Endodermal cell (in vitro differentiated cells): ENCODE data around the gene SORCS2. TPM values are rescaled to one million over a fixed set of nuclear protein-coding genes. Genes with fewer than 3 reads are reported as not detected.

Source experiments
- DNase-seq: peaks from one replicate; pipeline ENCODE4 v3.0.0-alpha.2; 2017
- H3K27ac ChIP-seq: 2 replicates; pipeline ENCODE4 v1.5.1; 2013; ENCODE audit warnings: mild to moderate bottlenecking, low read depth, low read length, moderate library complexity
- H3K27me3 ChIP-seq: 2 replicates; pipeline ENCODE4 v1.6.1; 2013; ENCODE audit warnings: mild to moderate bottlenecking, low read length, moderate library complexity; ENCODE audit not compliant: insufficient read depth, control insufficient read depth, poor library complexity, severe bottlenecking
- H3K36me3 ChIP-seq: 2 replicates; pipeline ENCODE4 v1.7.0; 2013; ENCODE audit warnings: mild to moderate bottlenecking, low read length, moderate library complexity; ENCODE audit not compliant: control insufficient read depth, insufficient read depth
- H3K4me1 ChIP-seq: one replicate; pipeline ENCODE4 v1.7.0; 2013; ENCODE audit warnings: low read length; ENCODE audit not compliant: control insufficient read depth, insufficient read depth
- H3K4me3 ChIP-seq: 2 replicates; pipeline ENCODE4 v1.5.1; 2013; ENCODE audit warnings: mild to moderate bottlenecking, low read length, moderate library complexity
- H3K9ac ChIP-seq: 2 replicates; pipeline ENCODE4 v1.6.1; 2013; ENCODE audit warnings: mild to moderate bottlenecking, low read length, moderate library complexity; ENCODE audit not compliant: poor library complexity, severe bottlenecking; ENCODE audit errors: extremely low read depth
- H3K9me3 ChIP-seq: 2 replicates; pipeline ENCODE4 v1.6.1; 2013; ENCODE audit warnings: mild to moderate bottlenecking, low read length, moderate library complexity; ENCODE audit not compliant: control insufficient read depth
- H3K27ac Mint-ChIP-seq: 2 replicates; pipeline ENCODE4 v1.8.0; 2020; ENCODE audit warnings: mixed read lengths
- H3K27me3 Mint-ChIP-seq: 2 replicates; pipeline ENCODE4 v1.8.0; 2021; ENCODE audit warnings: mild to moderate bottlenecking, mixed read lengths; ENCODE audit not compliant: insufficient read depth
- H3K36me3 Mint-ChIP-seq: 2 replicates; pipeline ENCODE4 v1.8.0; 2020; ENCODE audit warnings: low read depth, mixed read lengths
- H3K4me1 Mint-ChIP-seq: 2 replicates; pipeline ENCODE4 v1.8.0; 2020; ENCODE audit warnings: mixed read lengths
- H3K4me3 Mint-ChIP-seq: 2 replicates; pipeline ENCODE4 v1.8.0; 2020; ENCODE audit warnings: mild to moderate bottlenecking, moderate library complexity, mixed read lengths
- H3K9me3 Mint-ChIP-seq: 2 replicates; pipeline ENCODE4 v1.8.0; 2020; ENCODE audit warnings: mild to moderate bottlenecking, mixed read lengths
- CTCF ChIP-seq: fragments of 200-600 bp; sonication (generic); conservative IDR thresholded peaks from 2 replicates; pipeline ENCODE4 v1.5.0; 2021; ENCODE audit warnings: antibody characterized with exemption, mild to moderate bottlenecking
- WGBS, 2 experiments: methylation state at CpG; one replicate each; pipeline versions ENCODE4 v1.1.5 to v1.1.7; 2013; ENCODE audit warnings: missing lambda C conversion rate in 2 of 2, mixed read lengths in 1 of 2; ENCODE audit not compliant: insufficient coverage in 1 of 2, insufficient read length in 1 of 2; 5-methylcytosine and 5-hydroxymethylcytosine counted together
- total RNA-seq, 2 donors: library from RNA; stranded (reverse); fragmentation: NEBNext Ultra II Directional in 1 of 2; extraction: Animal tissue kit (Norgen Biotek cat#: 25700) in 1 of 2; gene quantifications; 2 replicates in 1 of 2; 3 replicates in 1 of 2; pipeline ENCODE4 v1.2.1, GENCODE V29; 2021

SORCS2 gene
- total RNA-seq, 2 donors from 2014 or later: 1.4 to 1.9 TPM

- Histone ChIP-seq H3K9me3 (peaks cover 8% of the 10 kb centered on the region), H3K36me3 (no peaks in the 10 kb centered on the region), H3K27ac (no peak overlapping the region), H3K4me3 (no peak overlapping the region), H3K27me3 (peaks cover 45% of the 10 kb centered on the region), H3K9ac (no peak overlapping the region), H3K4me1 (peaks cover 13% of the 10 kb centered on the region)
- Mint-ChIP-seq H3K27me3 (peaks cover 88% of the 10 kb centered on the region), H3K9me3 (peaks cover 8% of the 10 kb centered on the region), H3K4me1 (peaks cover 15% of the 10 kb centered on the region), H3K36me3 (no peaks in the 10 kb centered on the region), H3K4me3 (no peak overlapping the region), H3K27ac (no peak overlapping the region)
- TF ChIP-seq CTCF: no peak
- DNase-seq: peak; percentile 43
- 95 to 100% methylated on average over 3 to 10 of the region's 10 CpGs for whole genome bisulfite sequencing, 2 experiments
These were observed 6.8 kb upstream of the SORCS2 start for GRCh38 chr4:7185487-7186030.

GRCh38 chr4:7186031-7186430, 6.3 kb upstream of the SORCS2 start:
- Histone ChIP-seq H3K9me3 (peaks cover 8% of the 10 kb centered on the region), H3K36me3 (no peaks in the 10 kb centered on the region), H3K27ac (no peak overlapping the region), H3K4me3 (no peak overlapping the region), H3K9ac (no peak overlapping the region), H3K4me1 (peaks cover 13% of the 10 kb centered on the region), H3K27me3 (peaks cover 50% of the 10 kb centered on the region)
- H3K27me3 Mint-ChIP-seq: peaks cover 91% of the 10 kb centered on the region
- H3K36me3 Mint-ChIP-seq: no peaks in the 10 kb centered on the region
- no peak overlapping the region for H3K27ac Mint-ChIP-seq
- peak; percentile 79 for DNase-seq
- 69 to 90% methylated on average over 2 to 9 of the region's 9 CpGs for WGBS, 2 experiments
- no peak overlapping the region for H3K4me3 Mint-ChIP-seq
- TF ChIP-seq CTCF: peak; percentile 60
- H3K4me1 Mint-ChIP-seq: peaks cover 15% of the 10 kb centered on the region
- peaks cover 8% of the 10 kb centered on the region for H3K9me3 Mint-ChIP-seq

GRCh38 chr4:7186516-7187167, 5.7 kb upstream of the SORCS2 start:
- DNase-seq: no peak
- no peaks in the 10 kb centered on the region for H3K36me3 Mint-ChIP-seq
- H3K9me3 ChIP-seq: peaks cover 8% of the 10 kb centered on the region
- H3K27me3 ChIP-seq: peaks cover 56% of the 10 kb centered on the region
- peak overlapping the region; percentile 11 for H3K27ac Mint-ChIP-seq
- H3K4me3 ChIP-seq: no peak overlapping the region
- peaks cover 13% of the 10 kb centered on the region for H3K4me1 ChIP-seq
- H3K9me3 Mint-ChIP-seq: peaks cover 8% of the 10 kb centered on the region
- no peak overlapping the region for H3K27ac ChIP-seq
- TF ChIP-seq CTCF: no peak
- peaks cover 93% of the 10 kb centered on the region for H3K27me3 Mint-ChIP-seq
- H3K4me1 Mint-ChIP-seq: peaks cover 15% of the 10 kb centered on the region
- H3K36me3 ChIP-seq: no peaks in the 10 kb centered on the region
- H3K4me3 Mint-ChIP-seq: no peak overlapping the region
- H3K9ac ChIP-seq: no peak overlapping the region
- WGBS, 2 experiments: 80 to 86% methylated on average over 13 to 15 of the region's 15 CpGs
